Suprapubic skin (tissue), 4 donors: ENCODE measurements around the gene ST6GALNAC1. TPM values are rescaled to one million over a fixed set of nuclear protein-coding genes. Genes with fewer than 3 reads are reported as not detected.

Source experiments
- DNase-seq, 2 donors: peaks; one replicate each; pipeline ENCODE4 v3.0.0-alpha.2; 2019; ENCODE audit warnings: low spot score in 2 of 2
- H3K27ac ChIP-seq: fragments of 200-600 bp; sonication (generic); one replicate; pipeline ENCODE4 v1.5.1; 2019
- H3K27me3 ChIP-seq: fragments of 200-600 bp; sonication (generic); one replicate; pipeline ENCODE4 v1.5.1; 2019
- H3K36me3 ChIP-seq: fragments of 200-600 bp; sonication (generic); one replicate; pipeline ENCODE4 v1.5.1; 2019
- H3K4me1 ChIP-seq: fragments of 200-600 bp; sonication (generic); one replicate; pipeline ENCODE4 v1.5.1; 2019
- H3K4me3 ChIP-seq: fragments of 200-600 bp; sonication (generic); one replicate; pipeline ENCODE4 v1.5.1; 2019; ENCODE audit warnings: mild to moderate bottlenecking
- H3K9me3 ChIP-seq: fragments of 200-600 bp; sonication (generic); one replicate; pipeline ENCODE4 v1.5.1; 2019
- CTCF ChIP-seq, 2 donors: fragments of 200-600 bp in 1 of 2; fragments of 450-650 bp in 1 of 2; sonication (generic) in 1 of 2; IDR thresholded peaks; one replicate each; pipeline ENCODE4 v1.5.1; 2016 to 2019; ENCODE audit warnings: antibody characterized with exemption in 2 of 2, mild to moderate bottlenecking in 1 of 2, moderate library complexity in 1 of 2
- EP300 ChIP-seq: sonication (generic); formaldehyde crosslinking; IDR thresholded peaks from one replicate; pipeline ENCODE4 v1.6.1; 2017; ENCODE audit warnings: antibody characterized with exemption
- POLR2A ChIP-seq, 2 donors: fragments of 450-650 bp; IDR thresholded peaks; one replicate each; pipeline ENCODE4 v1.6.1; 2017; ENCODE audit warnings: antibody characterized with exemption in 2 of 2, mild to moderate bottlenecking in 2 of 2, moderate library complexity in 2 of 2
- POLR2AphosphoS5 ChIP-seq, 3 donors: sonication (generic); formaldehyde crosslinking; IDR thresholded peaks; one replicate each; pipeline ENCODE4 v1.6.1; 2017; ENCODE audit warnings: antibody characterized with exemption in 3 of 3
- WGBS: methylation state at CpG from one replicate; pipeline ENCODE4 v1.1.5; 2018; 5-methylcytosine and 5-hydroxymethylcytosine counted together
- total RNA-seq, 4 donors: library from RNA; depleted of rRNA; stranded (reverse); fragments of >200 nt; gene quantifications; one replicate each; pipeline ENCODE4 v1.1.0, GENCODE V29; 2016

The ST6GALNAC1 gene
- total RNA-seq, 4 donors from 2014 or later = 0.38 to 3.7 (median 1.3) TPM

GRCh38 chr17:76688165-76688622 is 44.6 kb upstream of the ST6GALNAC1 start:
- DNase-seq = no peak
- Histone ChIP-seq H3K27me3 (no peaks in the 10 kb centered on the region), H3K4me1 (peaks cover 45% of the 10 kb centered on the region), H3K36me3 (peaks cover 10% of the 10 kb centered on the region), H3K4me3 (peak overlapping the region; percentile 7), H3K27ac (peak overlapping the region; percentile 92), H3K9me3 (no peaks in the 10 kb centered on the region)
- 61% methylated on average over 11 of the region's 11 CpGs for WGBS
- no peak for TF ChIP-seq POLR2AphosphoS5 (IDR thresholded peaks at IDR 0.05)
- TF ChIP-seq CTCF (IDR thresholded peaks at IDR 0.05) = no peak
- no peak for TF ChIP-seq EP300
- TF ChIP-seq POLR2A (IDR thresholded peaks at IDR 0.05) = no peak

DNA sequence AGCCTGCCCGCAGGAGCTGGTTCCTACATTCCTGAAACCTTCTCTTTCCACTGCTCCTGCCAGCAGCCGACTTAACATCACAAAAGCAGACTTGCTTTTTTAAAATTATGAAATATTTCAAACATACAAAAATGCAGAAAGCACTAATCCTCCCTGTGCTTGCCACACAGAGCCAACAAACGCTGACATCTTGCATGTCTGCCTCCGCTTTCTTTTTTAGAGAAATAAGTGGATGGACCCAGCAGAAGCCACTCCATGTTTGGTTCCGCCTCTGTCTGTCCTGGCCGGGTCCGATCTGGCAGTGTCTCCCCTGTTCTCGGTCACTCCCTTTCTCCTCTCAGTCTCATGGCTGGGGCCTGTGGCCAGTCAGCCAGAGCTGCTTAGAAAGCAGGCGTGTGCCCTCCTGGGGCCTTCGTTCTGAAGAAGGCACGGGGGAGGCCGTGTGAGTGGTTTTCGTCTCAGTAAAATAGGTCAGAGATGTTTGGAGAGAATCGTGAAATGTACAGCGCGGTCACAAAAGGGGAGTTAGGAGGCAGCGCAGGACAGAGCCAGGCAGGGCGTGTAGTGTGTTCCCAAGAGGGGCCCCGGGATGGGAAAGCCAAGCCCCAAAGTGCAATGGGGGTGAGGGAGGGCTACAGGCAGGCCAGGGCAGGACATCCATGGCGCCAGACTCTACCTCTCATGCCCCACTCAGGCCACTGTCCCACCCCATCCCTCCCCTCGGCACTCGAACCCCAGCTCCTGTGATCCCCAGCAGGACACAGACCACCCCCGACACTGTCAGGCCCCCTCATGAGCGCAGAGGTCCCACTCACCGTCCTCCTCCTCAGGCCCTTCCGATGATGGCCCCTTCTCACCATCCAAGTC is 44.0 kb upstream of the ST6GALNAC1 start:
- Histone ChIP-seq H3K4me3 (peak overlapping the region; percentile 7), H3K9me3 (no peaks in the 10 kb centered on the region), H3K4me1 (peaks cover 51% of the 10 kb centered on the region), H3K27ac (peak overlapping the region; percentile 92), H3K27me3 (no peaks in the 10 kb centered on the region), H3K36me3 (peaks cover 10% of the 10 kb centered on the region)
- DNase-seq = no peak
- 76% methylated on average over 26 of the region's 26 CpGs for WGBS
- TF ChIP-seq CTCF (IDR thresholded peaks at IDR 0.05) (no peak), POLR2AphosphoS5 (IDR thresholded peaks at IDR 0.05) (no peak), POLR2A (IDR thresholded peaks at IDR 0.05) (no peak), EP300 (no peak)

GRCh38 chr17:76686538-76687297 is 43.2 kb upstream of the ST6GALNAC1 start:
- no peak overlapping the region for H3K4me3 ChIP-seq
- 62% methylated on average over 15 of the region's 15 CpGs for WGBS
- peaks cover 60% of the 10 kb centered on the region for H3K4me1 ChIP-seq
- no peak for TF ChIP-seq EP300
- TF ChIP-seq POLR2A (IDR thresholded peaks at IDR 0.05) = no peak
- no peak for TF ChIP-seq POLR2AphosphoS5 (IDR thresholded peaks at IDR 0.05)
- no peak for TF ChIP-seq CTCF (IDR thresholded peaks at IDR 0.05)
- no peaks in the 10 kb centered on the region for H3K27me3 ChIP-seq
- H3K27ac ChIP-seq = peak overlapping the region; percentile 92
- H3K36me3 ChIP-seq = peaks cover 10% of the 10 kb centered on the region
- H3K9me3 ChIP-seq = no peaks in the 10 kb centered on the region
- no peak for DNase-seq

GRCh38 chr17:76685846-76686245 is 42.3 kb upstream of the ST6GALNAC1 start:
- H3K9me3 ChIP-seq = no peaks in the 10 kb centered on the region

More at GRCh38 chr17:76685846-76686245, 42.3 kb upstream of the ST6GALNAC1 start:
- Histone ChIP-seq H3K27ac (no peak overlapping the region), H3K27me3 (no peaks in the 10 kb centered on the region), H3K4me1 (peaks cover 63% of the 10 kb centered on the region), H3K36me3 (peaks cover 11% of the 10 kb centered on the region), H3K4me3 (no peak overlapping the region)
- WGBS = 86% methylated on average over 8 of the region's 8 CpGs
- no peak for DNase-seq
- no peak for TF ChIP-seq CTCF (IDR thresholded peaks at IDR 0.05)
- no peak for TF ChIP-seq EP300
- no peak for TF ChIP-seq POLR2AphosphoS5 (IDR thresholded peaks at IDR 0.05)
- TF ChIP-seq POLR2A (IDR thresholded peaks at IDR 0.05) = no peak
